H1 (cell line): Measurements from ENCODE around the gene STH.

Source experiments
- MAFK ChIP-seq: IDR thresholded peaks from 2 replicates; pipeline ENCODE4 v1.6.1; 2012; ENCODE audit warnings: low read depth, mild to moderate bottlenecking, improper control_type of control experiment, low read length
- POLR2AphosphoS5 ChIP-seq: IDR thresholded peaks from 2 replicates; pipeline ENCODE4 v1.6.1; 2011; ENCODE audit warnings: low read depth, low read length
- RAD21 ChIP-seq, 2 experiments: IDR thresholded peaks in 1 of 2; conservative IDR thresholded peaks in 1 of 2; 2 replicates each; pipeline ENCODE4 v1.6.1; 2011; ENCODE audit warnings: low read depth in 2 of 2, low read length in 2 of 2, improper control_type of control experiment in 1 of 2, inconsistent platforms in 1 of 2, mild to moderate bottlenecking in 1 of 2, moderate library complexity in 1 of 2
- RBBP5 ChIP-seq: IDR thresholded peaks from 2 replicates; pipeline ENCODE4 v1.7.1; 2012; ENCODE audit warnings: low read depth, mild to moderate bottlenecking, inconsistent platforms, low read length, moderate library complexity, borderline replicate concordance
- RNF2 ChIP-seq: fragments of 200-900, 300-1000 bp; sonication (generic); IDR thresholded peaks from 2 replicates; pipeline ENCODE4 v1.7.1; 2016; ENCODE audit warnings: borderline replicate concordance, low read depth, mild to moderate bottlenecking, antibody characterized with exemption, low read length; ENCODE audit not compliant: poor library complexity, severe bottlenecking; ENCODE audit errors: missing control alignments
- SIX5 ChIP-seq: IDR thresholded peaks from 2 replicates; pipeline ENCODE4 v1.6.1; 2011; ENCODE audit warnings: mild to moderate bottlenecking, low read depth, low read length
- SP2 ChIP-seq: IDR thresholded peaks from 2 replicates; pipeline ENCODE4 v1.6.1; 2012; ENCODE audit warnings: mild to moderate bottlenecking, low read length, inconsistent platforms
- TAF1 ChIP-seq: IDR thresholded peaks from 2 replicates; pipeline ENCODE4 v1.6.1; 2011; ENCODE audit warnings: mild to moderate bottlenecking, low read depth, low read length
- ZNF274 ChIP-seq: IDR thresholded peaks from 2 replicates; pipeline ENCODE4 v1.7.0; 2012; ENCODE audit warnings: low read length, borderline replicate concordance; ENCODE audit errors: extremely low read depth
- TF ChIP-seq, protein P1 (sequence below), 3 experiments: IDR thresholded peaks; 1 replicate in 2 of 3; 2 replicates in 1 of 3; pipeline versions ENCODE4 v1.5.1 to v1.6.1; 2011; ENCODE audit warnings: low read length in 3 of 3, mild to moderate bottlenecking in 3 of 3, inconsistent platforms in 2 of 3, low read depth in 1 of 3, moderate library complexity in 1 of 3; ENCODE audit not compliant: insufficient read depth in 1 of 3; ENCODE audit errors: control extremely low read depth in 1 of 3

- TF ChIP-seq, protein P1, sequence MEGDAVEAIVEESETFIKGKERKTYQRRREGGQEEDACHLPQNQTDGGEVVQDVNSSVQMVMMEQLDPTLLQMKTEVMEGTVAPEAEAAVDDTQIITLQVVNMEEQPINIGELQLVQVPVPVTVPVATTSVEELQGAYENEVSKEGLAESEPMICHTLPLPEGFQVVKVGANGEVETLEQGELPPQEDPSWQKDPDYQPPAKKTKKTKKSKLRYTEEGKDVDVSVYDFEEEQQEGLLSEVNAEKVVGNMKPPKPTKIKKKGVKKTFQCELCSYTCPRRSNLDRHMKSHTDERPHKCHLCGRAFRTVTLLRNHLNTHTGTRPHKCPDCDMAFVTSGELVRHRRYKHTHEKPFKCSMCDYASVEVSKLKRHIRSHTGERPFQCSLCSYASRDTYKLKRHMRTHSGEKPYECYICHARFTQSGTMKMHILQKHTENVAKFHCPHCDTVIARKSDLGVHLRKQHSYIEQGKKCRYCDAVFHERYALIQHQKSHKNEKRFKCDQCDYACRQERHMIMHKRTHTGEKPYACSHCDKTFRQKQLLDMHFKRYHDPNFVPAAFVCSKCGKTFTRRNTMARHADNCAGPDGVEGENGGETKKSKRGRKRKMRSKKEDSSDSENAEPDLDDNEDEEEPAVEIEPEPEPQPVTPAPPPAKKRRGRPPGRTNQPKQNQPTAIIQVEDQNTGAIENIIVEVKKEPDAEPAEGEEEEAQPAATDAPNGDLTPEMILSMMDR (IDR thresholded peaks at IDR 0.05; ENCODE audit: control extremely low read depth in 1 of 3, insufficient read depth in 1 of 3, low read depth in 1 of 3, low read length in 3 of 3) = no peak
- TF ChIP-seq RNF2 (no peak), POLR2AphosphoS5 (no peak), RAD21 (IDR thresholded peaks at IDR 0.05 in 1 of 2, conservative IDR thresholded peaks at IDR 0.05 in 1 of 2; ENCODE audit: low read depth in 2 of 2, low read length in 2 of 2) (no peak), RBBP5 (no peak), MAFK (no peak), SIX5 (no peak), ZNF274 (no peak), SP2 (no peak), TAF1 (no peak)
Measured at GRCh38 chr17:45974916-45975630, 24.0 kb upstream of the STH start.
